ENCODE data around the gene MT1H.
"Not testable (repeated sequence)": the region's sequence is repeated elsewhere in the genome, so short reads cannot be mapped to it uniquely, and the experiment has no call there.

MT1H gene

GRCh38 chr16:56713794-56714193, 44.2 kb downstream of the MT1H start:
- H3K27ac ChIP-seq = no peak overlapping the region
- TF ChIP-seq ZFX (IDR thresholded peaks at IDR 0.05) = no peak
- TF ChIP-seq CTCF (conservative IDR thresholded peaks at IDR 0.05) = no peak

DNA sequence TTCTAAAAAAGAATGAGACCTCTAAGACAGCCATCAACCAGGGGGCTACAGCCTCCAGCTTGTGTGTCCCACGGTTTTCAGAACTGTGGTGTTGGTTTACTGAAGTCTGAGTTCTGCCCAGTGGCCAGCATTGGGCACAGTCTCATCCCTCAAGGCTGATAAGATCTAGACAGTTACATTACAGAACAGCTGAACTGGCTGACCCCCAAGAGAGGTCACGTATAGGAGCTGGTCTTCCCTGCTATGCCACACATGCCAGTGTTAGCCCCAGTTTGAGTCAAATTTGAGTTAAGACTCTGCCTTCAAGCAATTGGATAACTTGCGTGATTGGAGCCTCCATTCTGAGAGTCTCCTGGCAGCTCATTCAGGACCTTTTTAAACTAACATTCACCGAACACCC, 45.5 kb downstream of the MT1H start:
- TF ChIP-seq ZFX (IDR thresholded peaks at IDR 0.05) (no peak), CTCF (conservative IDR thresholded peaks at IDR 0.05) (no peak; the same call in 1 of the 2 replicates)
- H3K27ac ChIP-seq = no peak overlapping the region

GRCh38 chr16:56716761-56717160, 47.1 kb downstream of the MT1H start:
- no peak for TF ChIP-seq ZFX (IDR thresholded peaks at IDR 0.05)
- TF ChIP-seq CTCF (conservative IDR thresholded peaks at IDR 0.05) = no peak
- no peak overlapping the region for H3K27ac ChIP-seq

DNA sequence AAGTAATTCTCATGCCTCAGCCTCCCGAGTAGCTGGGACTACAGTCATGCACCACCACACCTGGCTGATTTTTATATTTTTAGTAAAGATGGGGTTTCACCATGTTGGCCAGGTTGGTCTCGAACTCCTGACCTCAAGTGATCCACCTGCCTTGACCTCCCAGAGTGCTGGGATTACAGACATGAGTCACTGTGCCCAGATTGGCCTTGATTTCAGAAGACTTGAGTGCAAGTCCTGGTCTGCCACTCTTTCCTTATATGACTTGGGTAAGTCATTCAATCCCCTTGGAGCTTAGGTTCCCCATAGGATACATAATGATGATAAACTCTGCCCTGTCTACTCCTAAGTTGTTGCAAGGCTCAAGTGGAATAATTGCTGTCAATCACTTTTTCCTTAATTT, 47.9 kb downstream of the MT1H start:
- not testable (repeated sequence) for H3K27ac ChIP-seq
